GM20000 (cell line): ENCODE measurements around the gene PLCD4.

Experiments used
- DNase-seq: peaks from one replicate; pipeline ENCODE4 v3.0.0; 2012; ENCODE audit warnings: low spot score
- CTCF ChIP-seq: IDR thresholded peaks from 2 replicates; pipeline ENCODE4 v1.5.1; 2012; ENCODE audit warnings: mild to moderate bottlenecking, control low read depth; ENCODE audit errors: extremely low read depth, missing control alignments

PLCD4 gene

DNA sequence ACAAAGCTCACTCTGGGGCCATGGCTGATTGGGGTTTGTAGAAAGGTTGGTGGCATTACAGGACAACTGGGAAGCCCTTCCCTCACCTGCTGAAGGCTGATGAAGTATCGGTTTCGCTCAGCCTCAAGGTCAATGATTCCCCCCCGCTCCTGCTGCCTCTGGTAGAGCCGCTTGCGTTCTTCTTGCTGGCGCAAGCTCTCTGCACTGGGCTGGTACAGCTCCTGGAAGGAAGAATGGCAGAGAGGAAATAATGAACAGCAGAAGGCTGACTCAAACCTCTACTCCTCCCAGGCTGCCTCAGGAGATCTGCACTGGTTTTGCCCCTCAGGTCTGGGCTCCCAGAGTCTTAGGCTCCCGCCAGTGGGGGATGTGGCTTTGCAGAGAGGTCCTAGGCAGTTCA is 57.0 kb downstream of the PLCD4 start:
- DNase-seq, result no peak
- TF ChIP-seq CTCF, result no peak

DNA sequence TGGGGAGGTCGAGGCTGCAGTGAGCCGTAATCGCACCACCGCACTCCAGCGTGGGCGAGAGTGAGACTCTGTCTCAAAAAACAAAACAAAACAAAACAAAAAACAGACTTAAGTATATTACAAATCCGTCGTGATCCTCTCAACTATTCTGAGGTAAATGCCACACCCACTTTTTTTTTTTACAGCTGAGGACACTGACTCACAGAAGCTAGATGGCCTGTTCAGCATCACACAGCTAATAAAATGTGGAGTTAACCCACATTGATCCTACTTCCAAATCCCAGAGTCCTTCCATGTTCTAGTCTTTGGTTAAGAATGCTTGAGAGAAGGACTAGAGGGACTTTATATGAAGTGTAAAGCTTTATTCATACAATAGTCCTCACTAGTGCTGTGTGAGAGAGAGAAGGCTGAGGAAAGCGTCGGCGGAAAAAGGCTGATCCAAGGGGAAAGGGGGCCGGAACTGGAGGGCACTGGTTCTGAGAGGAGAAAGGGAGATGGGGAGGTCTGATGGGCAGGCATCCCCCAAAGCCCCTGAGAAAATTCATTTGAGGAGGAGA is 63.5 kb downstream of the PLCD4 start:
- DNase-seq, result no peak
- no peak for TF ChIP-seq CTCF

- peak; percentile 86 for DNase-seq
- no peak for TF ChIP-seq CTCF
Measured at GRCh38 chr2:218671654-218672566, 64.2 kb downstream of the PLCD4 start, which contains the start of the genes RNF25 and STK36. RNF25 (minus strand) TSS chr2:218672002; CDS start chr2:218671970, 32 bp downstream. STK36 (plus strand) TSS chr2:218672086; CDS start chr2:218672830, 744 bp downstream.

- no peak for DNase-seq
- TF ChIP-seq CTCF, result no peak
Measured at GRCh38 chr2:218679119-218679518, 71.4 kb downstream of the PLCD4 start.

DNA sequence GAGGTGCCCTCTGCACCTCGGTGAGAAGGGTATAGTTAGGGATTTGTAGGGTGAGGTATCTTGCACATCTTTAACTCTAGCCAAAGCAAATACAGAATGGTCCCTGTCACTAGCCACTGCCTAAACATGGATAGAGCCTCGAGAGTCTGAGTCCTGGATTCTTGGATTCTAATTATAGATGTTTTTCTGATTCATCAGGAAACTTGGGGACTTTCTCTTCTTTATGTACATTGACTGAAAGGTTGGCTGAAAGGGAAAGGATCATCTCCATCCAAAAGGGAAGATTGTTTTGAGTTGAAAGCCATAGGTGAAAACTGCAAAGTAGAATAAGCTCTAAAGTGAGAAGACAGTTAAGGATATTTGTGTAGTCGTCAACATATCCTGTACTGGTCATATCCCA is 72.4 kb downstream of the PLCD4 start:
- TF ChIP-seq CTCF, result no peak
- no peak for DNase-seq
